K562 (cell line): ENCODE results near the gene SCN4B. TPM values are rescaled to one million over a fixed set of nuclear protein-coding genes. Genes with fewer than 3 reads are reported as not detected.

Source experiments
- ATAC-seq: fragments of 200-7000 bp; cut with Tn5 transposase; 3 replicates; pipeline ENCODE4 v1.9.1; 2020; ENCODE audit warnings: moderate library complexity
- BruUV-seq: library from RNA; stranded (reverse); fragments of 400-500 nt; replicated peaks from 2 replicates; lab custom pipeline; 2021; lab: Mats Ljungman, UMichigan
- CTCF ChIA-PET: fragments of 300-600 bp; formaldehyde crosslinking; extraction: SDS; loops from one replicate; lab custom pipeline; 2021; ENCODE audit warnings: low intra/inter-chr PET ratio; lab: Yijun Ruan, JAX
- POLR2A ChIA-PET: fragments of 300-600, 350-650 bp; sonication (Branson Sonifier 250); formaldehyde crosslinking; extraction: SDS; loops from one replicate; lab custom pipeline; 2021; ENCODE audit warnings: antibody characterized with exemption, inconsistent platforms; lab: Yijun Ruan, JAX
- DNase-seq, 4 experiments: peaks; one replicate each; pipeline versions ENCODE4 v3.0.0 to v3.0.0-alpha.2; 2011 to 2018; ENCODE audit warnings: low spot score in 3 of 4, mixed read lengths in 3 of 4; ENCODE audit errors: extremely low read depth in 1 of 4
- FAIRE-seq: peaks from 2 replicates; lab custom pipeline; 2011; peaks lifted over from hg19 to GRCh38; lab: Jason Lieb, UNC
- H2AFZ ChIP-seq: 2 replicates; pipeline ENCODE4 v1.6.0; 2011; ENCODE audit warnings: low read depth, low read length, control low read depth, inconsistent platforms
- H3K27ac ChIP-seq: fragments of 200-600 bp; 3 replicates; pipeline ENCODE4 v1.8.0; 2011; ENCODE audit warnings: low read depth, mild to moderate bottlenecking, control low read depth, inconsistent platforms, low read length, moderate library complexity, mixed read lengths; ENCODE audit errors: extremely low read depth
- H3K27me3 ChIP-seq, 2 experiments: fragments of 300-600 bp in 1 of 2; 2 replicates in 1 of 2; 3 replicates in 1 of 2; pipeline versions ENCODE4 v1.6.0 to v1.8.0; 2011; ENCODE audit warnings: inconsistent platforms in 2 of 2, low read length in 2 of 2, mild to moderate bottlenecking in 1 of 2, mixed read lengths in 1 of 2, moderate library complexity in 1 of 2; ENCODE audit not compliant: control insufficient read depth in 2 of 2, insufficient read depth in 2 of 2
- H3K36me3 ChIP-seq: fragments of 300-600 bp; 3 replicates; pipeline ENCODE4 v1.8.0; 2011; ENCODE audit warnings: mild to moderate bottlenecking, low read length, inconsistent platforms; ENCODE audit not compliant: control insufficient read depth, insufficient read depth
- H3K4me1 ChIP-seq, 2 experiments: fragments of 200-600 bp in 1 of 2; replicated peaks in 1 of 2; 2 replicates in 1 of 2; 3 replicates in 1 of 2; pipeline versions ENCODE4 v1.5.1 to v1.8.0; 2011; ENCODE audit warnings: inconsistent platforms in 2 of 2, low read length in 2 of 2, mild to moderate bottlenecking in 1 of 2, mixed read lengths in 1 of 2, moderate library complexity in 1 of 2; ENCODE audit not compliant: control insufficient read depth in 2 of 2, insufficient read depth in 2 of 2
- H3K4me2 ChIP-seq: 2 replicates; pipeline ENCODE4 v1.6.1; 2011; ENCODE audit warnings: low read length, control low read depth, inconsistent platforms, mixed read lengths; ENCODE audit not compliant: insufficient read depth
- H3K4me3 ChIP-seq: fragments of 200-600 bp; sonication (generic), shearing (Covaris generic); 2 replicates; pipeline ENCODE4 v1.5.1; 2016; ENCODE audit warnings: control low read depth, inconsistent platforms
- H3K79me2 ChIP-seq: fragments of 200-600 bp; 3 replicates; pipeline ENCODE4 v1.8.0; 2011; ENCODE audit warnings: low read length, inconsistent platforms; ENCODE audit not compliant: control insufficient read depth, insufficient read depth
- H3K9ac ChIP-seq, 2 experiments: 2 replicates each; pipeline versions ENCODE4 v1.6.0 to v1.6.1; 2011; ENCODE audit warnings: low read depth in 2 of 2, low read length in 2 of 2, control low read depth in 1 of 2, inconsistent platforms in 1 of 2, mild to moderate bottlenecking in 1 of 2, mixed read lengths in 1 of 2; ENCODE audit not compliant: insufficient read depth in 1 of 2
- H3K9me1 ChIP-seq: one replicate; pipeline ENCODE4 v1.6.0; 2011; ENCODE audit warnings: inconsistent platforms, mild to moderate bottlenecking, low read length, moderate library complexity; ENCODE audit not compliant: control insufficient read depth, insufficient read depth
- H3K9me3 ChIP-seq: replicated peaks from 2 replicates; pipeline ENCODE4 v1.5.1; 2011; ENCODE audit warnings: low read depth, low read length, inconsistent platforms; ENCODE audit not compliant: control insufficient read depth, insufficient read depth
- H4K20me1 ChIP-seq: replicated peaks from 2 replicates; pipeline ENCODE4 v1.6.1; 2011; ENCODE audit warnings: low read length, inconsistent platforms, mixed read lengths; ENCODE audit not compliant: control insufficient read depth, insufficient read depth
- BCLAF1 ChIP-seq, 2 experiments: fragments of 450-650 bp in 1 of 2; IDR thresholded peaks; 2 replicates each; pipeline ENCODE4 v1.6.1; 2011 to 2017; ENCODE audit warnings: low read depth in 2 of 2, antibody characterized with exemption in 1 of 2, borderline replicate concordance in 1 of 2, low read length in 1 of 2, mild to moderate bottlenecking in 1 of 2, mixed read lengths in 1 of 2; ENCODE audit not compliant: control insufficient read depth in 1 of 2
- CEBPG ChIP-seq, 3 experiments: fragments of 200-800 bp in 1 of 3; sonication (Bioruptor generic) in 1 of 3; sonication (generic) in 1 of 3; formaldehyde crosslinking in 1 of 3; IDR thresholded peaks in 2 of 3; conservative IDR thresholded peaks in 1 of 3; 2 replicates each; pipeline versions ENCODE4 v1.6.1 to v1.8.0; 2016 to 2022; ENCODE audit warnings: missing compliant biosample characterization in 2 of 3, missing genetic modification characterization in 2 of 3, mild to moderate bottlenecking in 1 of 3, missing genetic modification reagents in 1 of 3
- CSDE1 ChIP-seq, 2 experiments: fragments of 450-650 bp; IDR thresholded peaks; 2 replicates each; pipeline ENCODE4 v1.6.1; 2016; ENCODE audit warnings: mild to moderate bottlenecking in 1 of 2
- EZH2 ChIP-seq: IDR thresholded peaks from 2 replicates; pipeline ENCODE4 v1.6.1; 2012; ENCODE audit warnings: low read depth, mild to moderate bottlenecking, inconsistent platforms, low read length, borderline replicate concordance
- IRF1 ChIP-seq: sonication (generic); formaldehyde crosslinking; IDR thresholded peaks from 2 replicates; pipeline ENCODE4 v1.8.0; 2022; ENCODE audit warnings: missing genetic modification reagents, mild to moderate bottlenecking, borderline replicate concordance
- JUNB ChIP-seq: fragments of 450-650 bp; formaldehyde crosslinking; conservative IDR thresholded peaks from 2 replicates; pipeline ENCODE4 v1.4.0; 2020; ENCODE audit warnings: mild to moderate bottlenecking
- MYBL2 ChIP-seq, 2 experiments: fragments of 450-650 bp in 1 of 2; sonication (generic) in 1 of 2; formaldehyde crosslinking in 1 of 2; IDR thresholded peaks; 2 replicates each; pipeline versions ENCODE4 v1.6.1 to v1.8.1; 2017 to 2022; ENCODE audit warnings: borderline replicate concordance in 1 of 2, inconsistent platforms in 1 of 2, low read depth in 1 of 2, mild to moderate bottlenecking in 1 of 2, missing genetic modification reagents in 1 of 2, moderate library complexity in 1 of 2
- NFATC3 ChIP-seq: fragments of 450-650 bp; IDR thresholded peaks from 2 replicates; pipeline ENCODE4 v1.6.1; 2017; ENCODE audit warnings: mild to moderate bottlenecking
- NFIC ChIP-seq: fragments of 450-650 bp; IDR thresholded peaks from 2 replicates; pipeline ENCODE4 v1.6.1; 2017; ENCODE audit warnings: mild to moderate bottlenecking, inconsistent platforms
- POLR2G ChIP-seq: fragments of 200-400 bp; formaldehyde crosslinking; IDR thresholded peaks from 2 replicates; pipeline ENCODE4 v1.6.1; 2017; ENCODE audit warnings: low read depth, mild to moderate bottlenecking, antibody characterized with exemption, low read length, moderate library complexity
- SMARCB1 ChIP-seq: IDR thresholded peaks from 2 replicates; pipeline ENCODE4 v1.6.1; 2011; ENCODE audit warnings: improper control_type of control experiment, low read depth; ENCODE audit not compliant: insufficient read length
- THRB ChIP-seq: fragments of 450-650 bp; formaldehyde crosslinking; conservative IDR thresholded peaks from 2 replicates; pipeline ENCODE4 v1.4.0; 2022; ENCODE audit warnings: mild to moderate bottlenecking, missing genetic modification characterization
- ZFX ChIP-seq: sonication (generic); formaldehyde crosslinking; IDR thresholded peaks from 2 replicates; pipeline ENCODE4 v1.8.0; 2022; ENCODE audit warnings: mild to moderate bottlenecking, missing genetic modification reagents, moderate library complexity
- ZNF354B ChIP-seq: fragments of 250-450 bp; sonication (Bioruptor Pico); IDR thresholded peaks from 2 replicates; pipeline ENCODE4 v1.4.0; 2020
- WGBS: fragments of 100-300 bp; shearing (Covaris generic); methylation state at CpG from one replicate; pipeline ENCODE4 v1.1.6; 2016; ENCODE audit warnings: low coverage, mixed read lengths; ENCODE audit not compliant: insufficient coverage; ENCODE audit errors: missing lambda C conversion rate; 5-methylcytosine and 5-hydroxymethylcytosine counted together
- in situ Hi-C: fragments of 300-500 bp; cut with MboI; formaldehyde crosslinking; loops from 4 replicates; pipeline ENCODE4 v1.15.0; 2018; ENCODE audit warnings: inconsistent platforms, mixed read lengths
- intact Hi-C: fragments of 100-400 bp; cut with micrococcal nuclease; formaldehyde crosslinking; loops from 2 replicates; pipeline ENCODE4 v1.14.2; 2022
- polyA plus RNA-seq, 8 experiments: library from polyadenylated mRNA; depleted of rRNA in 4 of 8; stranded (reverse) in 5 of 8; unstranded in 3 of 8; fragments of >200 nt; fragmentation: Nextera tagmentation in 2 of 8; fragmentation: Illumina TruSeq in 1 of 8; extraction: Ambion mirVana in 2 of 8; extraction: Trizol in 1 of 8; gene quantifications; 2 replicates each; pipeline versions ENCODE4 v1.2.1 to v1.2.3, GENCODE V29; 2011 to 2014; ENCODE audit warnings: inconsistent platforms in 1 of 8, missing spikeins in 1 of 8
- total RNA-seq, 7 experiments: library from RNA; depleted of rRNA in 6 of 7; stranded (reverse); fragments of >200 nt in 6 of 7; fragmentation: Illumina TruSeq in 2 of 7; extraction: Trizol in 2 of 7; gene quantifications; 2 replicates each; pipeline versions ENCODE4 v1.2.1 to v1.2.3, GENCODE V29; 2011 to 2021; ENCODE audit warnings: low replicate concordance in 1 of 7

Gene SCN4B
- total and polyA plus RNA-seq, 9 of the 15 experiments (the other 6 are each of a cell fraction or from before 2014, with no cell fraction given): 0.03 TPM; not detected in 8

GRCh38 chr11:118151431-118151830 lies 1.2 kb downstream of the SCN4B start:
- Histone ChIP-seq H3K9me3 (no peaks in the 10 kb centered on the region), H3K79me2 (no peaks in the 10 kb centered on the region), H3K9me1 (no peaks in the 10 kb centered on the region), H2AFZ (no peak overlapping the region), H3K36me3 (no peaks in the 10 kb centered on the region), H3K4me2 (no peak overlapping the region), H4K20me1 (0 out of 2 replicates have a peak, but pooled peaks cover 4% of the 10 kb centered on the region), H3K27me3 (peaks cover 49 to 89% of the 10 kb centered on the region in 2 experiments), H3K4me3 (no peak overlapping the region), H3K27ac (no peak overlapping the region), H3K9ac (no peak overlapping the region), H3K4me1 (peaks cover 0 to 15% of the 10 kb centered on the region in 2 experiments; a peak in 3 of 5 replicates)
- intact Hi-C loops: no loop called here
- FAIRE-seq: no peak
- in situ Hi-C loops: no loop called here
- DNase-seq: no peak
- BruUV-seq: no TSS peak
- ChIA-PET POLR2A (no interaction called here), CTCF (no interaction called here)
- under 1% methylated on average over 5 of the region's 5 CpGs for WGBS
- ATAC-seq: no peak
- no peak for TF ChIP-seq ZNF354B (CRISPR knock-in tag)
- no peak for TF ChIP-seq NFATC3
- no peak for TF ChIP-seq IRF1
- no peak for TF ChIP-seq POLR2G
- TF ChIP-seq SMARCB1: no peak
- TF ChIP-seq NFIC: no peak
- no peak for TF ChIP-seq JUNB (CRISPR knock-in tag)
- no peak for TF ChIP-seq CEBPG (CRISPR knock-in tag; IDR thresholded peaks at IDR 0.05)
- TF ChIP-seq CEBPG (tag; conservative IDR thresholded peaks at IDR 0.05 in 1 of 2, IDR thresholded peaks at IDR 0.05 in 1 of 2): no peak
- no peak for TF ChIP-seq CSDE1 (IDR thresholded peaks at IDR 0.05)
- no peak for TF ChIP-seq MYBL2 (IDR thresholded peaks at IDR 0.05; ENCODE audit: low read depth)
- no peak for TF ChIP-seq MYBL2 (CRISPR knock-in tag; IDR thresholded peaks at IDR 0.05; ENCODE audit: borderline replicate concordance)
- no peak for TF ChIP-seq BCLAF1 (IDR thresholded peaks at IDR 0.05; ENCODE audit: borderline replicate concordance in 1 of 2, control insufficient read depth in 1 of 2, low read depth in 2 of 2, low read length in 1 of 2)
- no peak for TF ChIP-seq EZH2
- TF ChIP-seq ZFX (CRISPR knock-in tag): no peak
- TF ChIP-seq THRB (CRISPR knock-in tag): no peak
